NB4 (cell line): ENCODE results near the gene C10orf95.

ENCODE experiments used
- CTCF ChIP-seq: IDR thresholded peaks from one replicate; pipeline ENCODE4 v1.5.1; 2012; ENCODE audit warnings: low read depth, low read length
- MAX ChIP-seq: IDR thresholded peaks from 2 replicates; pipeline ENCODE4 v1.6.1; 2011; ENCODE audit warnings: low read depth, low read length
- MYC ChIP-seq: IDR thresholded peaks from 2 replicates; pipeline ENCODE4 v1.6.1; 2011; ENCODE audit warnings: low read depth, low read length
- POLR2A ChIP-seq: IDR thresholded peaks from 2 replicates; pipeline ENCODE4 v1.6.1; 2011; ENCODE audit warnings: mild to moderate bottlenecking; ENCODE audit not compliant: insufficient read length; ENCODE audit errors: extremely low read depth

GRCh38 chr10:102400076-102400475, 51.3 kb downstream of the C10orf95 start:
- TF ChIP-seq CTCF (no peak), POLR2A (no peak), MAX (no peak), MYC (no peak)
